Dendritic cell treated with granulocyte-macrophage colony-stimulating factor and Interleukin-4, amounts not matched to agents 40 ng/mL and 50 ng/mL, for 4 days (primary cell): ENCODE results near the gene MTRF1L.

ENCODE experiments used
- H3K27ac Mint-ChIP-seq: one replicate; pipeline ENCODE4 v1.8.0; 2022; ENCODE audit warnings: mild to moderate bottlenecking, mixed read lengths
- H3K27me3 Mint-ChIP-seq: one replicate; pipeline ENCODE4 v1.8.0; 2022; ENCODE audit warnings: mild to moderate bottlenecking, mixed read lengths
- H3K36me3 Mint-ChIP-seq: one replicate; pipeline ENCODE4 v1.8.0; 2022; ENCODE audit warnings: low read depth, mixed read lengths
- H3K4me1 Mint-ChIP-seq: one replicate; pipeline ENCODE4 v1.8.0; 2022; ENCODE audit warnings: low read depth, mixed read lengths
- H3K4me3 Mint-ChIP-seq: one replicate; pipeline ENCODE4 v1.8.0; 2022; ENCODE audit warnings: mild to moderate bottlenecking, moderate library complexity, mixed read lengths
- H3K9me3 Mint-ChIP-seq: one replicate; pipeline ENCODE4 v1.8.0; 2022; ENCODE audit warnings: mixed read lengths
- intact Hi-C: fragments of 100-400 bp; cut with micrococcal nuclease; formaldehyde crosslinking; loops from one replicate; pipeline ENCODE4 v1.15.0; 2022

The MTRF1L gene, protein sequence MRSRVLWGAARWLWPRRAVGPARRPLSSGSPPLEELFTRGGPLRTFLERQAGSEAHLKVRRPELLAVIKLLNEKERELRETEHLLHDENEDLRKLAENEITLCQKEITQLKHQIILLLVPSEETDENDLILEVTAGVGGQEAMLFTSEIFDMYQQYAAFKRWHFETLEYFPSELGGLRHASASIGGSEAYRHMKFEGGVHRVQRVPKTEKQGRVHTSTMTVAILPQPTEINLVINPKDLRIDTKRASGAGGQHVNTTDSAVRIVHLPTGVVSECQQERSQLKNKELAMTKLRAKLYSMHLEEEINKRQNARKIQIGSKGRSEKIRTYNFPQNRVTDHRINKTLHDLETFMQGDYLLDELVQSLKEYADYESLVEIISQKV

DNA sequence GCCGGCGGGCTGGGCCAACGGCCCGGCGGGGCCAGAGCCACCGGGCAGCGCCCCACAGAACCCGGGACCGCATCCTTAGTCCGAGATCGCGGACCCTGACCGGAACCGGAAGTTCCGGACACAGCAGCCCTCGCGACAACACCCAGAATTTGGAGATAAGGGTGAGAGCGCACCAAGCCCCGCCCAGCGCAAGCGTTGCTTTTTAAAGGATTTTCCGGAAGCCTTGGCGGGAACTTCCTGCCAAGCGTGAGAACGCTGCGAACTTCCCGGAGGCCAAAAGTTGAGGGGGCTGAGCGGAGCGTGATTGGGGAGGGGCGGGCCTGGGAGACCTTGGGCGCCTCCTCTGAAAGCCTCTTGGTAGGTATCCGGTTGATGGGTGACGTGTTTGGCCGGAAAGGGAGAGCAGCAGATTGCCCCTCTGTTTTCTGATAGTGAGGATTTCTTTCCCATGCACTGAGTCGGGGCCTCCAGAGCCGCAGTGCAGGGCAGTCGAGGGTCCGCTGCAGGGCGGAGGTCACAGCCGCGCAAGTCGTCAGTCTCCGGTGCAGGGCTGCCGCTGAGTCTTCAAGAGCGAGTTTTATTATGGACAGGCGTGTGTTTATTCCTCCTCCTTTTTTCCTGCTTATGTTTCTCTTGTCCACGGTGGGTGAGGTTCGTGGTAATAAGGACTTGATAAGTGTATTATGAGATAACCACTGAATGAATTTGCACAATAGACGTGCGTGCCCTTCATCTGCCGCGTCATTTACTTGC lies at the start of gene MTRF1L:
TSS of gene MTRF1L (minus strand) at position 97 of the 753 bp plus-strand sequence. CDS start at position 73, 24 bp downstream.
- H3K4me1 Mint-ChIP-seq: peaks cover 33% of the 10 kb centered on the region
- peaks cover 22% of the 10 kb centered on the region for H3K36me3 Mint-ChIP-seq
- intact Hi-C loops: loop anchor here (2.0 kb wide), 1 partner anchor 18 kb away; no protein-coding TSS in a partner anchor
- H3K4me3 Mint-ChIP-seq: peak within 1 kb of the TSS; percentile 98
- peak within 1 kb of the TSS; percentile 93 for H3K27ac Mint-ChIP-seq
- no peaks in the 10 kb centered on the region for H3K27me3 Mint-ChIP-seq
- H3K9me3 Mint-ChIP-seq: no peaks in the 10 kb centered on the region

DNA sequence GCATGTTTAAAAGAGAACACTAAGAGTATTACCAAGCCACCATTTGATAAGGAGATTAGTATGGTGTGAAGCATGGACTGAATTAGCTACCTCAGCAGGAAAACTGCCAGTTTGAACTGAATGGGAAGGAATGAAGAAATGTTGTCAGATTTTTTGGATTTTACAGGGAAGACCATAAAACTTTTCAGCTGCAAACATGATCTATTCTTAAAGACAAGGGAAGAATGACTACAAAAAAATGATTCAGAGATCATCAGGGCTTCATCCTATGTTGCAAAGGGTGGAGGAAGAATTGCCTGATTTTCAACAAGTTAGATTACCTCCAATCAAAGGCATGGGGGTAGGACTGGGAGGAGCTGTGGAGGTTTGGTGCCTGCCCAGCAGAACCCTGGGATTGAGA lies 49.3 kb upstream of the MTRF1L start:
- intact Hi-C loops: no loop called here
- Mint-ChIP-seq H3K27me3 (no peaks in the 10 kb centered on the region), H3K27ac (no peak overlapping the region), H3K9me3 (no peaks in the 10 kb centered on the region), H3K4me3 (no peak overlapping the region), H3K36me3 (no peaks in the 10 kb centered on the region), H3K4me1 (no peaks in the 10 kb centered on the region)

DNA sequence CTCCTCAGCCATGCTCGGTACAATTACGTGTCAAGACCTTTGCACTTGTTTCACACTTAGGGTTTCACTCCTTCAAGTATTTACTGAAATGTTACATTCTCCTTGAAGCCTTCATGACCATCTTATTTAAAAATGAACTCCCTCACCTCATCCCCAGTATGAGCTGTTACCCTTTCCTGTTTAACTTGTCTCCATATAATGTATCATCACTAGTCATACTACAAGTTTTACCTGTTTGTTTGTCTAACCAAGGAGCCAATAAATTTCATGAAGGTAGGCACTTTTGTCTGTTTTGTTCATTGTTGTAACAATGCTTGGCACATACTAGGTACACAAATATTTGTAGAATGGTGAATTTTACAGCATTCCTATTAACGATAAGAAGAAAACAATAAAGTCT lies 46.1 kb upstream of the MTRF1L start:
- no peaks in the 10 kb centered on the region for H3K4me1 Mint-ChIP-seq
- intact Hi-C loops: no loop called here
- H3K27me3 Mint-ChIP-seq: no peaks in the 10 kb centered on the region
- H3K36me3 Mint-ChIP-seq: no peaks in the 10 kb centered on the region
- H3K4me3 Mint-ChIP-seq: no peak overlapping the region
- H3K27ac Mint-ChIP-seq: no peak overlapping the region
- no peaks in the 10 kb centered on the region for H3K9me3 Mint-ChIP-seq

DNA sequence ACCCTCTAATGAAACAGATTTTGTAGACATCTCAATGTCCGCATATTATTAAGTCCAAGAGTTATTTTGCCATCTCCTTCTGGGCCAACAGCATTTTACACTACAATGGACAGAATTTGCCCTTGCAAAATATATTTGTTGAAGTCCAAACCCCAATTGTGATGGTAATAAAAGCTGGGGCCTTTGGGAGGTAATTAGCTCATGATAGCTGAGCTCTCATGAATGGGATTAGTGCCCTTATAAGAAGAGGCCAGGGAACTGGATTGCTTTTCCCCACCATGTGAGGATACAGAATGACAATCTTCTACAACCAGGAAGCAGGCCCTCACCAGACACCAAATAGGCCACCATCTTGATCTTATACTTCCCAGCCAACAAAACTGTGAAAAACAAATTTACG lies 44.9 kb upstream of the MTRF1L start:
- intact Hi-C loops: no loop called here
- Mint-ChIP-seq H3K4me1 (no peaks in the 10 kb centered on the region), H3K4me3 (no peak overlapping the region), H3K27me3 (no peaks in the 10 kb centered on the region), H3K36me3 (no peaks in the 10 kb centered on the region), H3K27ac (no peak overlapping the region), H3K9me3 (no peaks in the 10 kb centered on the region)

DNA sequence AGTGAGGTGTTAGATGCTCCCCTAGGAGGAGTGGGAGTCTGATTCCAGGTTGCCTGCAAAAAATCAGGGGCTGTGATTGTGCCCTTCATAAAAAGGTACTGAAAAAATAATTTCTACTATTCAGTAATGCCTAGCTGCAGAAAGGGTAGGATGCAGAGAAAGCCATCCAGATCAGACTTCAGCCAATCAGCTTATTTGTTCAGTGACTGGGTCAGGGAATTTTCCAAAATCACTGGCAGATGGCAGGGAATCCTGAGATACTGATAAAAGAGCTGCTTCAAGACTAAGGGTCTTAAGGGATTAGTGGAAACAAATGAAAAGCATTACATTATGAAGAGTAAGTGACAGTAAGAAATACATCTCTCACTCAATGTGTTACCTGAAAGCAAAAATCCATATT lies 42.8 kb upstream of the MTRF1L start:
- H3K36me3 Mint-ChIP-seq: no peaks in the 10 kb centered on the region
- intact Hi-C loops: no loop called here
- H3K4me3 Mint-ChIP-seq: no peak overlapping the region
- H3K27me3 Mint-ChIP-seq: no peaks in the 10 kb centered on the region
- no peak overlapping the region for H3K27ac Mint-ChIP-seq
- no peaks in the 10 kb centered on the region for H3K4me1 Mint-ChIP-seq
- H3K9me3 Mint-ChIP-seq: no peaks in the 10 kb centered on the region

DNA sequence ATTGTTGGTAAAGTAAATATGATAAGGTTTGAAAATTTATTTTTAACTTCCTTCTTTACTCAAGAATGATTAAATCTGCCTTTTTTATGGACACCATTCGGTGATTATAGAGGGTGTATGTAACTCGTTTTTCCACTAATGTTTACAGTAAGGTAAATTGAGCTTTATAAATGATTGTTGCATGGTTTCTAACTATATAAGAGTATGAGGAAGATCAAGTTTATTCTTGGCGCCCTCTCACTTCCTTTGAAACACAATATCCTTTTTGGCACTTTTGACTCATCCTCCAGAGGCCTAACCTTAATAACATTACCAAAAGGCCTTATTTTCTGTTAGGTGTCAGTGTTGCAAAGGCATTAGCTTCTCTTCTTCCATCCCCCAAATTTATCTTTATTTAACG lies 41.8 kb upstream of the MTRF1L start:
- H3K27me3 Mint-ChIP-seq: no peaks in the 10 kb centered on the region
- H3K4me3 Mint-ChIP-seq: no peak overlapping the region
- H3K27ac Mint-ChIP-seq: no peak overlapping the region
- intact Hi-C loops: no loop called here
- no peaks in the 10 kb centered on the region for H3K9me3 Mint-ChIP-seq
- no peaks in the 10 kb centered on the region for H3K36me3 Mint-ChIP-seq
- no peaks in the 10 kb centered on the region for H3K4me1 Mint-ChIP-seq

DNA sequence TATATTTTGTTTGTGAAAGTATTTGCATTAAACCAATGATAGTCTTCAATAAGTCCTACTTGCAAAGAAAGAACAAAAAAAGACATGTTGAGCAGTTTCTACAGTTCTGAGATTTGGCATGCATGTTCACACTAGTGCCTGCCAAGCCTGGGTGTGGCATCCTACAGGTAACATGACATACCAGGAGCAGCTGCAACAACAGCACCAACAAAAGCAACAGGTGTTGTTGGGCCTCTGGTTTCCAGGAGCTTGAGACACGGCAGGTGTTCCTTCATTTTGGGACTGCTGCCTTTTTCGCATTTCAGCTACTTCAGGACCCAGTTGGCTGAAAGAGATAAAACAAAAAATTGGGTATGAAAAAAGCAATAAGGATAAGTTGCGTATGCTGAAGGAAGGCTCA lies 41.2 kb upstream of the MTRF1L start:
- no peak overlapping the region for H3K27ac Mint-ChIP-seq
- H3K4me3 Mint-ChIP-seq: no peak overlapping the region
- no peaks in the 10 kb centered on the region for H3K36me3 Mint-ChIP-seq
- no peaks in the 10 kb centered on the region for H3K4me1 Mint-ChIP-seq
- intact Hi-C loops: no loop called here
- H3K27me3 Mint-ChIP-seq: no peaks in the 10 kb centered on the region
- H3K9me3 Mint-ChIP-seq: no peaks in the 10 kb centered on the region

DNA sequence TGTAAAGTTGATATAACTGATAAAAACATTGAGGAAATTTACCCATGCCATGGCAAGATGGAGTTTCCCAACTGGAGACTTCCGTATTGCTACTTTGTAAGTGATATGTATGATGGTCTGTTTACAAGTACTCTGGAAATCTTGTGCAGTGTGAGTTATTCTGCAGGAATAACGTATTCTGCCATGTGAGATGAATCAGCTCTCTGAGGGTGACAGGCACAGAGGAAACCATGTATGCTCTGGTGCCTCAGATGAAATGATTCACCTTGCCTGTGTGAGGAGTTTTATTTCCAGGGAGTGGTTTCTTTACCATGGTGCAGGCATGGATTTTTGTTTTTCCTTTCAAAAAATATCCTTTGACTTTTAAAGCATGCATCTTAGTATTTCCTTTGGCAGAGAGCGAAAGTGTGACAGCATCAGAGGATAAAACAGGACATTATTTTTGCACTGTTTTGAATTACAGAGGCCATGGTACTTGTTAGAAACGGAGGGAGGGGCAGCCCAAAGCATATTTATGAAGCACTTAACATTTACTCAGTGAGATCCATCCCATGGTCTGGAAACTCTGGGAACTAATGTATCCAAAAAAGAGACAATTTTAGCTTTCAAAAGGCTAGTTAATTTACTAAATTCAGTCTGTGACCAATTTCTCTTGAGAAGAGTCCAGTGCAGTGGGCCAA lies 36.0 kb upstream of the MTRF1L start:
- Mint-ChIP-seq H3K4me3 (no peak overlapping the region), H3K27me3 (no peaks in the 10 kb centered on the region)

DNA sequence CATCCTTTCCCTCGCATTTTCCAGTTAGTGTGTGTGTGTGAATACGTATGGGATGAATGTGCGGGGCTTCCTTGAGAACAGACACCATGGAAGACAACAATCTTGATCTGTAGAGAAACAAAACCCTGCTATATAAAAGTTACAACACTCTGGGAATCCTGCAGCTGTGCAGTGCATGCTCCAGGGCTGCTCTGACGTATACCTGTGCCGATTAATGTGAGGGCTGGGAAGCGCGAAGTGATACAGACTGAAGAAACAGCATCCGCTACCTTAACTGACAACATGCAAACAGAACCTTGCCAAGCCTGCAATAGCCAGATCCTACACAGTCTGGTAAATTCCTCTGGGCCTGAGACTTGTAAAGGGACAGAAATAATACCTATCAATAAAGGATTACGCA lies 31.6 kb upstream of the MTRF1L start:
- Mint-ChIP-seq H3K4me3 (no peak overlapping the region), H3K9me3 (no peaks in the 10 kb centered on the region), H3K4me1 (peaks cover 9% of the 10 kb centered on the region), H3K27ac (no peak overlapping the region), H3K36me3 (no peaks in the 10 kb centered on the region), H3K27me3 (no peaks in the 10 kb centered on the region)
- intact Hi-C loops: loop anchor here (5.0 kb wide), 1 partner anchor 478 kb away; no protein-coding TSS in a partner anchor

More for the DNA sequence above, 36.0 kb upstream of the MTRF1L start:
- no peaks in the 10 kb centered on the region for H3K9me3 Mint-ChIP-seq
- H3K4me1 Mint-ChIP-seq: no peaks in the 10 kb centered on the region
- no peaks in the 10 kb centered on the region for H3K36me3 Mint-ChIP-seq
- H3K27ac Mint-ChIP-seq: no peak overlapping the region
- intact Hi-C loops: no loop called here

DNA sequence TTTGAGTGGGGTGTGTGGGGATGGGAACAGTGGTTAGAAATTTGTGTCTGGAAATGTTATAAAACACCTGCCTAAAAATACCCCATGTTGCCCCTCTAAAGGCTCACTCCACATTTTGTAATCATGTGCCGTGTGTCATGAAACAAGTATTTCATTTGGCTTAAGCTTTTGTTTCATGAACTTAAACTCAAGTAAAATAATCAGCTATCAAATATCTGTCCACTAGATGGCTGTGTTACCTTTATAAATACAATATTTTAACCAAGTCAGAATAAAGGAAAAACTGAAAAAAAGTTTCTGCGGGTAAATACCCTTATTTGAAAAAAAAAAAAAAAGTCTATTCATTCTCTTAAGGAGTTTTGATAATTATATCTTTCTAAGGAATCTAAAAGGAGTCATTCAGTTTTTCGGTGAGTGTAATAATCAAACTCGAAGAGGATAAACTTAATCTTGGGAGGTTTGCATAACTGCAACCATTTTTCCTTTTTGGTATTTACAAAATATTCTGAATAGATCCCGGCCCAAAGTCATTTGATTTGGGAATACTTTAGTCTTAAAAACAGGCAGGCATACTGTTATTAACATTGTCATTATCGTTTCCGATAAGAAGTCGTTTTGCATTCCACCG lies 29.9 kb upstream of the MTRF1L start:
- no peak overlapping the region for H3K27ac Mint-ChIP-seq
- no peaks in the 10 kb centered on the region for H3K36me3 Mint-ChIP-seq
- H3K4me3 Mint-ChIP-seq: no peak overlapping the region
- H3K9me3 Mint-ChIP-seq: no peaks in the 10 kb centered on the region
- H3K4me1 Mint-ChIP-seq: peaks cover 9% of the 10 kb centered on the region
- no peaks in the 10 kb centered on the region for H3K27me3 Mint-ChIP-seq
- intact Hi-C loops: loop anchor here (2.0 to 5.0 kb wide), 2 partner anchors 280 to 480 kb away; no protein-coding TSS in a partner anchor

DNA sequence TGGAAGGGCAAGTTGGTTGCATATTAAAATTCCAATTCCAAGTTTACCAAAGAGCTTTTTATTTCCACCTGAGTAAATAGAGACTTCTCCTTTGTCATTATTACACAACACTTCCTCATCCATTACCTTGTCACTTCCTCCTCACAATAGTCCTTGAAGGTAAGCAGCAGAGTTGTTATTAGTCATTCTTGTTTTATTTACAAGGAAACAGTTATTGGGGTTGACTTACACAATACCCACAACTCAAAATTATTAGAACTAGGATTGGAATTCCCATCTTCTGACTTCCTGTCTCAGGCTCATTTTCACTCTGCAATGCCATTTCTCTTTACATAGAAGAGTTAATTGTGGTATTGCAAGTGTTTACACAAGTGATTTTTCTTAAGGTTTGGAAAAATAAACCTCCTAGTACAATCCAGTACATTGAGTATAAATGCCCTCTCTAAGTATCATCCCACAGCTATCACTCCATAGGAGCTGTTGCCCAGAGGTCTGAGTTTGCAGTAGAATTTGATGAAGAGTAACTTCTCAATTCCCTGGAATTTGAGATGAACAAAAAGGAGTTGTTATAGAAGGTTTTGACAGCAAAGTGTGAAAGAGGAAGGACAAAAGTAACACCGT lies 28.9 kb upstream of the MTRF1L start:
- H3K9me3 Mint-ChIP-seq: no peaks in the 10 kb centered on the region
- peaks cover 9% of the 10 kb centered on the region for H3K4me1 Mint-ChIP-seq
- H3K36me3 Mint-ChIP-seq: no peaks in the 10 kb centered on the region
- no peak overlapping the region for H3K27ac Mint-ChIP-seq
- H3K4me3 Mint-ChIP-seq: no peak overlapping the region
- H3K27me3 Mint-ChIP-seq: no peaks in the 10 kb centered on the region
- intact Hi-C loops: loop anchor here (5.0 kb wide), 1 partner anchor 481 kb away; no protein-coding TSS in a partner anchor

DNA sequence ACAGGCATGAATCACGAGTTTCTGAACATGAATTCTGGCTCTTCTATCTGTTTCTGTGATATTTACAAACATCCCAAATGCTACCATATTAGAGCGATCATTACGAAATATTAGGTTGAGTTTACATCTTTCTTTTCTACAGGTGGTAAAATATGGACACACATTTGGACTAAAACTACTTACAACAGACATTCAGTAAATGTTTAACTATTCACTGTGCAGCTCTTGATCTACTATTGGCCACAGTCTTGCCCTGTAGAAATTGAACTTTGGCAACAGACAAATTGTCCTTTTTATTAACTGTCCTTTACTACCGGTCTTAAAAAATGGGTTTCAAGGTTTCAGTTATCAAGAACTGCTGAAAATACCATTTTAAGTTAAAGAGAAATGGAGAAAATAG lies 26.5 kb upstream of the MTRF1L start:
- peaks cover 2% of the 10 kb centered on the region for H3K27me3 Mint-ChIP-seq
- no peak overlapping the region for H3K27ac Mint-ChIP-seq
- peaks cover 9% of the 10 kb centered on the region for H3K4me1 Mint-ChIP-seq
- H3K4me3 Mint-ChIP-seq: no peak overlapping the region
- intact Hi-C loops: no loop called here
- H3K9me3 Mint-ChIP-seq: no peaks in the 10 kb centered on the region
- no peaks in the 10 kb centered on the region for H3K36me3 Mint-ChIP-seq

DNA sequence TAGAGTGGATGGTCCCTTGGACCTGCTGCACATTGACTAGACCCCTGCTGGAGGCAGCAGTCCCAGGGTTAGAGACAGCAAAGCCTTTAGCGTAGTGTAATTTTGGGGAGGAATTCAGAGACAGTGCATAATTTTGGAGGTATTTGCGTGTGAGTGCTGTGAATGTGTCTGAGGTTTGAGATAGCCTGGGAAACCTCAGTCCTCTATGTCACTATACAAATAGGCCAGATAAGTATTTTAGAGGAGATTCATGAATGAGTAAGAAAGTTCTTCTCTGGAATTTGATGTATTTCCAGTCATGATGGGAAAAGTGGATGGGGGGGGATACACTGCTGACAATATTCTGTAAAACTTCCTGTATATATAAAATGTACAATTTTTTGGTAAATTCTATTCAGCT lies 25.8 kb upstream of the MTRF1L start:
- H3K36me3 Mint-ChIP-seq: no peaks in the 10 kb centered on the region
- intact Hi-C loops: no loop called here
- H3K9me3 Mint-ChIP-seq: no peaks in the 10 kb centered on the region
- H3K4me3 Mint-ChIP-seq: no peak overlapping the region
- H3K27ac Mint-ChIP-seq: no peak overlapping the region
- H3K4me1 Mint-ChIP-seq: peaks cover 9% of the 10 kb centered on the region
- peaks cover 4% of the 10 kb centered on the region for H3K27me3 Mint-ChIP-seq
